H9 (cell line): ENCODE results near the gene GNPDA1. TPM values are rescaled to one million over a fixed set of nuclear protein-coding genes. Genes with fewer than 3 reads are reported as not detected.
A peak's percentile ranks its signal among the peaks of the same experiment; 100 is the strongest.

Source experiments
- DNase-seq: peaks from one replicate; pipeline ENCODE4 v3.0.0-alpha.2; 2017
- H2AFZ ChIP-seq: one replicate; pipeline ENCODE4 v1.6.1; 2013; ENCODE audit warnings: mild to moderate bottlenecking, low read length, control low read depth, moderate library complexity
- H2AK5ac ChIP-seq: 2 replicates; pipeline ENCODE4 v1.6.1; 2013; ENCODE audit warnings: low read length, control low read depth, mixed read lengths; ENCODE audit not compliant: insufficient read length
- H2BK120ac ChIP-seq: one replicate; pipeline ENCODE4 v1.6.1; 2013; ENCODE audit warnings: low read depth, mild to moderate bottlenecking, low read length, control low read depth, inconsistent platforms; ENCODE audit not compliant: poor library complexity, severe bottlenecking
- H2BK12ac ChIP-seq: 2 replicates; pipeline ENCODE4 v1.6.1; 2013; ENCODE audit warnings: low read length, control low read depth, mixed read lengths, low read depth; ENCODE audit not compliant: insufficient read length
- H2BK15ac ChIP-seq: 2 replicates; pipeline ENCODE4 v1.6.1; 2013; ENCODE audit warnings: low read depth, low read length, control low read depth
- H2BK20ac ChIP-seq: one replicate; pipeline ENCODE4 v1.6.1; 2013; ENCODE audit warnings: low read depth, mild to moderate bottlenecking, low read length, control low read depth, inconsistent platforms; ENCODE audit not compliant: poor library complexity, severe bottlenecking
- H2BK5ac ChIP-seq: 2 replicates; pipeline ENCODE4 v1.6.1; 2013; ENCODE audit warnings: low read length, control low read depth, mixed read lengths; ENCODE audit not compliant: insufficient read length
- H3K14ac ChIP-seq: 2 replicates; pipeline ENCODE4 v1.6.1; 2013; ENCODE audit warnings: low read length, control low read depth; ENCODE audit not compliant: insufficient read depth
- H3K18ac ChIP-seq: 2 replicates; pipeline ENCODE4 v1.6.1; 2013; ENCODE audit warnings: low read depth, mild to moderate bottlenecking, mixed read lengths, low read length, control low read depth; ENCODE audit not compliant: insufficient read length
- H3K23ac ChIP-seq: 2 replicates; pipeline ENCODE4 v1.6.1; 2013; ENCODE audit warnings: low read length, control low read depth, mixed read lengths, low read depth; ENCODE audit not compliant: insufficient read length
- H3K23me2 ChIP-seq: 2 replicates; pipeline ENCODE4 v1.6.1; 2013; ENCODE audit warnings: low read depth, mild to moderate bottlenecking, mixed read lengths, low read length, control low read depth; ENCODE audit not compliant: insufficient read length, poor library complexity, severe bottlenecking
- H3K27ac ChIP-seq: 2 replicates; pipeline ENCODE4 v1.5.1; 2013; ENCODE audit warnings: low read length, control low read depth, mixed read lengths, low read depth; ENCODE audit not compliant: insufficient read length
- H3K27me3 ChIP-seq: 2 replicates; pipeline ENCODE4 v1.6.1; 2013; ENCODE audit warnings: low read length, control low read depth, inconsistent platforms; ENCODE audit not compliant: insufficient read depth
- H3K4ac ChIP-seq: 2 replicates; pipeline ENCODE4 v1.6.1; 2013; ENCODE audit warnings: low read depth, mild to moderate bottlenecking, control low read depth, inconsistent platforms, low read length, moderate library complexity
- H3K4me1 ChIP-seq: 2 replicates; pipeline ENCODE4 v1.6.1; 2013; ENCODE audit warnings: low read length, control low read depth, inconsistent platforms; ENCODE audit not compliant: insufficient read depth
- H3K4me2 ChIP-seq: 2 replicates; pipeline ENCODE4 v1.6.1; 2013; ENCODE audit warnings: low read length, control low read depth, mixed read lengths; ENCODE audit not compliant: insufficient read length, insufficient read depth
- H3K56ac ChIP-seq: 2 replicates; pipeline ENCODE4 v1.6.1; 2013; ENCODE audit warnings: low read depth, mild to moderate bottlenecking, mixed read lengths, low read length, control low read depth; ENCODE audit not compliant: insufficient read length
- H3K79me1 ChIP-seq: 2 replicates; pipeline ENCODE4 v1.6.1; 2013; ENCODE audit warnings: low read depth, mild to moderate bottlenecking, moderate library complexity, low read length, control low read depth, inconsistent platforms; ENCODE audit not compliant: insufficient read depth, poor library complexity, severe bottlenecking
- H3K79me2 ChIP-seq: 2 replicates; pipeline ENCODE4 v1.6.1; 2013; ENCODE audit warnings: low read length, control low read depth, inconsistent platforms; ENCODE audit not compliant: insufficient read depth
- H3K9ac ChIP-seq: 2 replicates; pipeline ENCODE4 v1.6.1; 2013; ENCODE audit warnings: low read length, control low read depth, mixed read lengths; ENCODE audit not compliant: insufficient read length; ENCODE audit errors: extremely low read depth
- H3K9me3 ChIP-seq: one replicate; pipeline ENCODE4 v1.6.1; 2013; ENCODE audit warnings: low read depth, low read length, inconsistent platforms; ENCODE audit not compliant: control insufficient read depth
- H3T11ph ChIP-seq: one replicate; pipeline ENCODE4 v1.6.1; 2013; ENCODE audit warnings: mild to moderate bottlenecking, low read length, control low read depth, inconsistent platforms
- H4K20me1 ChIP-seq: one replicate; pipeline ENCODE4 v1.6.1; 2013; ENCODE audit not compliant: control insufficient read depth, insufficient read length, insufficient read depth
- H4K5ac ChIP-seq: 2 replicates; pipeline ENCODE4 v1.6.1; 2013; ENCODE audit warnings: low read depth, mild to moderate bottlenecking, mixed read lengths, low read length, control low read depth; ENCODE audit not compliant: insufficient read length
- H4K8ac ChIP-seq: replicated peaks from 2 replicates; pipeline ENCODE4 v1.6.1; 2013; ENCODE audit warnings: low read length, control low read depth, mixed read lengths, low read depth; ENCODE audit not compliant: insufficient read length
- H4K91ac ChIP-seq: 2 replicates; pipeline ENCODE4 v1.6.1; 2013; ENCODE audit warnings: low read depth, mild to moderate bottlenecking, moderate library complexity, mixed read lengths, low read length, control low read depth; ENCODE audit not compliant: insufficient read length
- H3K27ac Mint-ChIP-seq, 3 experiments: 2 replicates in 2 of 3; 3 replicates in 1 of 3; pipeline ENCODE4 v1.8.0; 2020 to 2021; ENCODE audit warnings: mixed read lengths in 3 of 3, mild to moderate bottlenecking in 1 of 3, moderate library complexity in 1 of 3
- H3K27me3 Mint-ChIP-seq: 2 replicates; pipeline ENCODE4 v1.8.0; 2021; ENCODE audit warnings: low read depth, mild to moderate bottlenecking, moderate library complexity, mixed read lengths
- H3K36me3 Mint-ChIP-seq, 3 experiments: 2 replicates in 2 of 3; 3 replicates in 1 of 3; pipeline ENCODE4 v1.8.0; 2020 to 2021; ENCODE audit warnings: low read depth in 3 of 3, mixed read lengths in 3 of 3; ENCODE audit not compliant: insufficient read depth in 1 of 3
- H3K4me1 Mint-ChIP-seq, 2 experiments: 2 replicates each; pipeline ENCODE4 v1.8.0; 2020; ENCODE audit warnings: mixed read lengths in 2 of 2
- H3K4me3 Mint-ChIP-seq, 2 experiments: 2 replicates in 1 of 2; 3 replicates in 1 of 2; pipeline ENCODE4 v1.8.0; 2020 to 2021; ENCODE audit warnings: mild to moderate bottlenecking in 2 of 2, mixed read lengths in 2 of 2, moderate library complexity in 1 of 2
- H3K9me3 Mint-ChIP-seq, 2 experiments: 2 replicates in 1 of 2; 3 replicates in 1 of 2; pipeline ENCODE4 v1.8.0; 2020; ENCODE audit warnings: mild to moderate bottlenecking in 2 of 2, mixed read lengths in 2 of 2, moderate library complexity in 1 of 2
- CTCF ChIP-seq: fragments of 200-600 bp; sonication (generic); conservative IDR thresholded peaks from 3 replicates; pipeline ENCODE4 v1.8.0; 2021; ENCODE audit warnings: antibody characterized with exemption, mild to moderate bottlenecking
- whole genome bisulfite sequencing: extraction: QIAGEN DNeasy Blood & Tissue Kit; methylation state at CpG from one replicate; pipeline ENCODE4 v1.1.7; 2013; ENCODE audit warnings: missing lambda C conversion rate, low lambda C conversion rate, mixed read lengths; ENCODE audit not compliant: insufficient read length; ENCODE audit errors: extremely low coverage; 5-methylcytosine and 5-hydroxymethylcytosine counted together
- total RNA-seq: library from RNA; stranded (reverse); gene quantifications from 2 replicates; pipeline ENCODE4 v1.2.1, GENCODE V29; 2021

GNPDA1 gene
- total RNA-seq, 1 experiment from 2014 or later, result 66.8 TPM

GRCh38 chr5:141958113-141958512 is 54.7 kb downstream of the GNPDA1 start, which contains the start of gene PCDH12:
PCDH12 (minus strand) TSS chr5:141958202; CDS start chr5:141957851, 351 bp downstream.
- no peak for TF ChIP-seq CTCF
- H3K9me3 ChIP-seq, result no peaks in the 10 kb centered on the region
- H2AK5ac ChIP-seq, result no peak within 1 kb of the TSS
- H3K18ac ChIP-seq, result no peak within 1 kb of the TSS
- H3K9ac ChIP-seq, result no peak within 1 kb of the TSS
- peaks cover 16 to 25% of the 10 kb centered on the region in 2 experiments for H3K4me1 Mint-ChIP-seq
- no peak within 1 kb of the TSS for H3K27ac ChIP-seq
- WGBS, result no CpG with 5 or more reads among the region's 7 CpGs
- H2AFZ ChIP-seq, result no peak within 1 kb of the TSS
- H3K56ac ChIP-seq, result no peak within 1 kb of the TSS
- no peaks in the 10 kb centered on the region for H3K23me2 ChIP-seq
- peak within 1 kb of the TSS in 1 of 2 experiments; percentile 8; a peak in 1 of 5 replicates for H3K4me3 Mint-ChIP-seq
- H3K14ac ChIP-seq, result no peak within 1 kb of the TSS
- H4K91ac ChIP-seq, result no peak within 1 kb of the TSS
- H2BK5ac ChIP-seq, result no peak within 1 kb of the TSS
- H3K4ac ChIP-seq, result no peak within 1 kb of the TSS
- no peak within 1 kb of the TSS for H3K4me2 ChIP-seq
- H4K20me1 ChIP-seq, result no peaks in the 10 kb centered on the region
- peaks cover 2% of the 10 kb centered on the region; the same call in 1 of the 2 replicates for H3K27me3 Mint-ChIP-seq
- H3K9me3 Mint-ChIP-seq, result no peaks in the 10 kb centered on the region
- no peak within 1 kb of the TSS for H2BK15ac ChIP-seq
- H4K5ac ChIP-seq, result no peak within 1 kb of the TSS
- peak; percentile 53 for DNase-seq
- H3K36me3 Mint-ChIP-seq, result no peaks in the 10 kb centered on the region
- no peak within 1 kb of the TSS for H2BK20ac ChIP-seq
- H3K23ac ChIP-seq, result no peak within 1 kb of the TSS
- H3K79me1 ChIP-seq, result no peaks in the 10 kb centered on the region
- H2BK12ac ChIP-seq, result no peak within 1 kb of the TSS
- H3K27me3 ChIP-seq, result no peaks in the 10 kb centered on the region
- H3T11ph ChIP-seq, result no peak within 1 kb of the TSS
- no peaks in the 10 kb centered on the region; the same call in 1 of the 2 replicates for H3K4me1 ChIP-seq
- no peaks in the 10 kb centered on the region for H3K79me2 ChIP-seq
- no peak within 1 kb of the TSS for H2BK120ac ChIP-seq
- peak within 1 kb of the TSS in 1 of 3 experiments; percentile 75; a peak in 2 of 7 replicates for H3K27ac Mint-ChIP-seq
- H4K8ac ChIP-seq, result no peak within 1 kb of the TSS
